BE2C (cell line): Measurements from ENCODE around the gene FECH.

Experiments
- DNase-seq: peaks from one replicate; pipeline ENCODE4 v3.0.0-alpha.2; 2020
- H3K27me3 ChIP-seq: fragments of 250-450 bp; sonication (Bioruptor Pico); 2 replicates; pipeline ENCODE4 v1.5.1; 2020; ENCODE audit warnings: mild to moderate bottlenecking
- H3K36me3 ChIP-seq: fragments of 250-450 bp; sonication (Bioruptor Pico); 2 replicates; pipeline ENCODE4 v1.5.1; 2020; ENCODE audit warnings: mild to moderate bottlenecking
- H3K4me1 ChIP-seq: fragments of 250-450 bp; sonication (Bioruptor Pico); 2 replicates; pipeline ENCODE4 v1.5.1; 2020
- H3K4me3 ChIP-seq: 2 replicates; pipeline ENCODE4 v1.5.1; 2011; ENCODE audit warnings: low read depth, low read length
- H3K9me3 ChIP-seq: fragments of 250-450 bp; sonication (Bioruptor Pico); 2 replicates; pipeline ENCODE4 v1.5.1; 2020
- TF ChIP-seq, protein P1 (sequence below): IDR thresholded peaks from 2 replicates; pipeline ENCODE4 v1.5.1; 2012; ENCODE audit warnings: mild to moderate bottlenecking, low read depth, low read length

Gene FECH

GRCh38 chr18:57629422-57629821 is 42.9 kb upstream of the FECH start:
- H3K4me3 ChIP-seq = peak overlapping the region; percentile 70
- TF ChIP-seq, protein P1, sequence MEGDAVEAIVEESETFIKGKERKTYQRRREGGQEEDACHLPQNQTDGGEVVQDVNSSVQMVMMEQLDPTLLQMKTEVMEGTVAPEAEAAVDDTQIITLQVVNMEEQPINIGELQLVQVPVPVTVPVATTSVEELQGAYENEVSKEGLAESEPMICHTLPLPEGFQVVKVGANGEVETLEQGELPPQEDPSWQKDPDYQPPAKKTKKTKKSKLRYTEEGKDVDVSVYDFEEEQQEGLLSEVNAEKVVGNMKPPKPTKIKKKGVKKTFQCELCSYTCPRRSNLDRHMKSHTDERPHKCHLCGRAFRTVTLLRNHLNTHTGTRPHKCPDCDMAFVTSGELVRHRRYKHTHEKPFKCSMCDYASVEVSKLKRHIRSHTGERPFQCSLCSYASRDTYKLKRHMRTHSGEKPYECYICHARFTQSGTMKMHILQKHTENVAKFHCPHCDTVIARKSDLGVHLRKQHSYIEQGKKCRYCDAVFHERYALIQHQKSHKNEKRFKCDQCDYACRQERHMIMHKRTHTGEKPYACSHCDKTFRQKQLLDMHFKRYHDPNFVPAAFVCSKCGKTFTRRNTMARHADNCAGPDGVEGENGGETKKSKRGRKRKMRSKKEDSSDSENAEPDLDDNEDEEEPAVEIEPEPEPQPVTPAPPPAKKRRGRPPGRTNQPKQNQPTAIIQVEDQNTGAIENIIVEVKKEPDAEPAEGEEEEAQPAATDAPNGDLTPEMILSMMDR = no peak

GRCh38 chr18:57627488-57627887 is 41.0 kb upstream of the FECH start:
- DNase-seq = no peak
- Histone ChIP-seq H3K36me3 (no peaks in the 10 kb centered on the region), H3K27me3 (no peaks in the 10 kb centered on the region), H3K4me1 (no peaks in the 10 kb centered on the region), H3K9me3 (no peaks in the 10 kb centered on the region), H3K4me3 (no peak overlapping the region)
- TF ChIP-seq, protein P1 = no peak

More at GRCh38 chr18:57629422-57629821, 42.9 kb upstream of the FECH start:
- Histone ChIP-seq H3K4me1 (no peaks in the 10 kb centered on the region), H3K27me3 (no peaks in the 10 kb centered on the region), H3K9me3 (no peaks in the 10 kb centered on the region), H3K36me3 (no peaks in the 10 kb centered on the region)
- DNase-seq = no peak

DNA sequence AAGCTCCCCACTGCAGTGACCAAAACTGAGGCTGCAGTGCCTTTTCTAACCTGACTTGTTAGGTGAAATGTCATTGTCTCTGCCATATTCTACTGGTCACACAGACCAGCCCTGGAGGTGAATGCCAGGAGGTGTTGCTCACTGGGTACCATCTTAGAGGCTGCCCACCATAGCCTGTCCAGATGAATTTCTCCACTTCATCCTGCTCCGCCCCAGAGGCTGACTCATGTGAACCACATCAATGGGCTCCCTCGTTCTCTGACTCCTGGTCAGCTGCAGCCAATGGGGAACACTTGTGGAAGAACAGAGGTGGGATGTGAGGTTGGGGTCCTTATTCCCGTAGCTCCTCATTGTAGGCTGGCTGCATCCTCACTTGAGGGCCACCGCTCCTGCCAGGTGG is 38.5 kb upstream of the FECH start:
- H3K9me3 ChIP-seq = no peaks in the 10 kb centered on the region
- H3K36me3 ChIP-seq = no peaks in the 10 kb centered on the region
- H3K4me1 ChIP-seq = no peaks in the 10 kb centered on the region
- no peak for DNase-seq
- H3K4me3 ChIP-seq = no peak overlapping the region
- TF ChIP-seq, protein P1 = no peak
- H3K27me3 ChIP-seq = no peaks in the 10 kb centered on the region

DNA sequence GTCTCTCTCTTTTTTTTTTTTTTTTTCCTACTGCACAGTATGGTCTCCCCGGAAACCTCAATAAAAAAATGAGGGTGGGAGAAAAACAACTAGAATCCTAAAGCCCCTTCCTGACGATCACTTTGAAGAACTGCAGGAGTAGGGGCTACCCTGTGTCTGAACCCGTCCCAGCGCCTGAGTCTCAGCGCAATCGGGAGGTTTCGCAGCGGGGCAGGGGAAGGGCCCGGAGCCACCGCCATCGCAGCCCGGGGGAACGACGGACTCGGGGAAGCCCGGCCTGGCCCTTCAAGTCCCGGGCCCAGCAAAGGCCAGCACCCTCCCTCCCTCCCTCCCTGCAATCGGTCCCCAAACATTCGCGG is 34.7 kb upstream of the FECH start:
- Histone ChIP-seq H3K27me3 (no peaks in the 10 kb centered on the region), H3K9me3 (no peaks in the 10 kb centered on the region), H3K36me3 (no peaks in the 10 kb centered on the region), H3K4me1 (no peaks in the 10 kb centered on the region), H3K4me3 (peak overlapping the region; percentile 80)
- TF ChIP-seq, protein P1 = no peak
- peak; percentile 9 for DNase-seq

DNA sequence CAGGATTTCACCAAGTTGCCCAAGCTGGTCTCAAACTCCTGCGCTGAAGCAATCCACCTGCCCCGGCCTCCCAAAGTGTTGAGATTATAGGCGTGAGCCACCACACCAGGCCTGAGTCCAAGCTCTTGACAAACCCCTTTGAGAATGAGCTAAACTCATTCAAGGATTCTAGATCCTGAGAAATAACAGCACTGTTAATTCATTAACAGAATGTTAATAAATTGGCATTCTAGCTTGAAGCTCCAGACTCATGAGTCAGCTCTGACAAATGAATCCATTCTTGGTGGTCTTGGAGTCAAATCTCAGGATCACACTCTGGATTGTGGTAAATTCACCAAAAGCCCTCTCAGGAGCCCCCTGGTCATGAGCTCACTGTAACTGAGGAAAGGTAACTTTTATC is 33.4 kb upstream of the FECH start:
- Histone ChIP-seq H3K27me3 (no peaks in the 10 kb centered on the region), H3K9me3 (no peaks in the 10 kb centered on the region), H3K4me3 (no peak overlapping the region), H3K4me1 (no peaks in the 10 kb centered on the region), H3K36me3 (peaks cover 7% of the 10 kb centered on the region; the same call in 1 of the 2 replicates)
- TF ChIP-seq, protein P1 = no peak
- DNase-seq = no peak

DNA sequence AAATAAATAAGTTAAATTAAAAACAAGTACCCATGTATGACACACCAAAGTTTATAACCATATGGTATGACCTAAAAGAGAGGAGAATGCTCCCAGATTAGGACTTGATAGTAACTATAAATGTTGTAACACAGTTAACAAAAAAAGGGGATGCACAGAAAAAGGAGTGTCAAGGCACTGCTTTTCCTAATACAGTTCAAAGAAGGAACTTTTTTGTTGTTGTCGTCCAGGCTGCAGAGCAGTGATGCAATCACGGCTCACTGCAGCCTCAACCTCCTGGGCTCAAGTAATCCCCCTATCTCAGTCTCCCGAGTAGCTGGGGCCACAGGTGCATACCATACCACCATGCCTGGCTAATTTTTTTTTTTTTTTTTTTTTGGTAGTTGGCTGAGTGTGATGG is 32.4 kb upstream of the FECH start:
- no peaks in the 10 kb centered on the region for H3K4me1 ChIP-seq
- no peak for DNase-seq
- TF ChIP-seq, protein P1 = no peak
- H3K9me3 ChIP-seq = no peaks in the 10 kb centered on the region
- H3K27me3 ChIP-seq = no peaks in the 10 kb centered on the region
- no peak overlapping the region for H3K4me3 ChIP-seq
- H3K36me3 ChIP-seq = peaks cover 8% of the 10 kb centered on the region; the same call in 1 of the 2 replicates
